HEK293 (cell line): ENCODE results near the gene ARID3A.

Experiments
- CTCF ChIP-seq: fragments of 450-650 bp; formaldehyde crosslinking; IDR thresholded peaks from 2 replicates; pipeline ENCODE4 v1.5.1; 2016; ENCODE audit warnings: missing biosample characterization, missing genetic modification characterization
- ZNF175 ChIP-seq: fragments of 450-650 bp; formaldehyde crosslinking; IDR thresholded peaks from 2 replicates; pipeline ENCODE4 v1.5.1; 2016; ENCODE audit warnings: missing biosample characterization, missing genetic modification characterization

GRCh38 chr19:883661-884211 is 42.1 kb upstream of the ARID3A start:
- no peak for TF ChIP-seq CTCF (tag by site-specific recombination)
- TF ChIP-seq ZNF175 (tag by site-specific recombination): no peak
